Effector CD8-positive, alpha-beta T cell (primary cell): ENCODE data around the gene BICD2.

Source experiments
- DNase-seq: peaks from one replicate; lab custom pipeline; 2025; lab: John Stamatoyannopoulos, UW

BICD2 gene

GRCh38 chr9:92727716-92728700 is 36.6 kb downstream of the BICD2 start:
- no peak for DNase-seq

GRCh38 chr9:92726971-92727715 is 37.5 kb downstream of the BICD2 start:
- DNase-seq: no peak

- no peak for DNase-seq
Observed at GRCh38 chr9:92726348-92726747, 38.3 kb downstream of the BICD2 start.

GRCh38 chr9:92725766-92726165 is 38.9 kb downstream of the BICD2 start:
- DNase-seq: no peak

- no peak for DNase-seq
Observed at GRCh38 chr9:92725266-92725545, 39.4 kb downstream of the BICD2 start.

- DNase-seq: no peak
Observed at GRCh38 chr9:92724528-92725265, 39.9 kb downstream of the BICD2 start.

GRCh38 chr9:92723801-92724323 is 40.8 kb downstream of the BICD2 start:
- DNase-seq: no peak

- DNase-seq: no peak
Observed at GRCh38 chr9:92723299-92723625, 41.4 kb downstream of the BICD2 start.

GRCh38 chr9:92722386-92723298 is 42.0 kb downstream of the BICD2 start:
- no peak for DNase-seq

- no peak for DNase-seq
Observed at GRCh38 chr9:92721548-92721947, 43.1 kb downstream of the BICD2 start.

GRCh38 chr9:92720807-92721535 is 43.7 kb downstream of the BICD2 start:
- DNase-seq: no peak

- no peak for DNase-seq
Observed at GRCh38 chr9:92720209-92720765, 44.3 kb downstream of the BICD2 start.

- no peak for DNase-seq
Observed at GRCh38 chr9:92719028-92719647, 45.5 kb downstream of the BICD2 start.

- DNase-seq: no peak
Observed at GRCh38 chr9:92718086-92719001, 46.3 kb downstream of the BICD2 start.

GRCh38 chr9:92717201-92718085 is 47.2 kb downstream of the BICD2 start:
- DNase-seq: no peak

- peak; percentile 85 for DNase-seq
Observed at GRCh38 chr9:92716557-92716956, 48.1 kb downstream of the BICD2 start.

- no peak for DNase-seq
Observed at GRCh38 chr9:92715488-92716231, 49.0 kb downstream of the BICD2 start.
